GM21737 (cell line): ENCODE measurements around the gene B3GALT4.

ENCODE experiments used
- ATAC-seq: cut with Tn5 transposase; IDR thresholded peaks from one replicate; pipeline ENCODE4 v1.9.1; 2021; ENCODE audit warnings: mild to moderate bottlenecking, moderate library complexity; ENCODE audit not compliant: unreplicated experiment

Gene B3GALT4

DNA sequence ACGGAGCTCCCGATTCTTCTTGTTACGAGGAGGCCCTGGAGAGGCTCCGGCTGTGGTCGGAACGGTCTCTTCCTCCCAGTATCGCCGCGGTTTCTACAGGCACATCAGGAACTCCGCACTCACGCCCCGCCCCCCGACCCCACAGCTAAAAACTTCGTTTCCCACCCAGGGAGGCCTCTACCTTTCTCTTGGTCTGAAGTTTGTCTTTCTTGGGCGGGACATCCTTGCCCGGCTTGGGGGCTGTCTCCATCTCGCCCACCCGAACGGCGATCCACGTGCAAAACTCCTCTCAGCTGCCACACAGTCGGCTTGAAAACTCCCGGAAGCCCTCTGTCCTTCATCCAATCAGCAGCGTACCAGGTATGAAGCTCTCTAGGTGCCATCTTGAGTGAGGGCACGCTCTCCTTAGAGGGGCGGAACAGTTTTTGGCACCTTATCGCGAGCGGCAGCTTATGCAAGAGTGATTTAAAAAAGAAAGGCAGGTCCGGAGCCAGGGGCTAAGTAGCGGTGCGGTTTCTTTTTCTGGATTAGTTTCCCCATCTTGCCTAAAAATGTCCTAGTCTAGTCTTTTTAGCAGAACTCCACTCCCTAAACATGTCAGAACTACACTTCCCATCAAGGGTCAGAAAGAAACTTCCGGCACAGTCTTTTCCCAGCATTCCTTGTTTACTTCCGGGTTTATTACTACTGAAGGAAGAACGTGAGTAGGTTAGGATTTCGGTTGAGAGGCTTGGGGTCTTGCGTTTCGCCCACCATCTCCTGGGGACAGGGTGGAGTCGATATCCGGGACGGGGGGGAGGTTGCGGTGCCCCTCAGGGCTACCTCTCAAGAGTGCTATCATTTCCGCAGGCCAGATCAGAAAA, 12.2 kb downstream of the B3GALT4 start, which contains the start of the genes PFDN6 and WDR46:
PFDN6 (plus strand) TSS at position 681 of the 863 bp plus-strand sequence. CDS start 256 bp downstream, outside the sequence.
WDR46 (minus strand) TSS at position 319 of the 863 bp plus-strand sequence; CDS start at position 250, 69 bp downstream.
- ATAC-seq = peak; percentile 63

DNA sequence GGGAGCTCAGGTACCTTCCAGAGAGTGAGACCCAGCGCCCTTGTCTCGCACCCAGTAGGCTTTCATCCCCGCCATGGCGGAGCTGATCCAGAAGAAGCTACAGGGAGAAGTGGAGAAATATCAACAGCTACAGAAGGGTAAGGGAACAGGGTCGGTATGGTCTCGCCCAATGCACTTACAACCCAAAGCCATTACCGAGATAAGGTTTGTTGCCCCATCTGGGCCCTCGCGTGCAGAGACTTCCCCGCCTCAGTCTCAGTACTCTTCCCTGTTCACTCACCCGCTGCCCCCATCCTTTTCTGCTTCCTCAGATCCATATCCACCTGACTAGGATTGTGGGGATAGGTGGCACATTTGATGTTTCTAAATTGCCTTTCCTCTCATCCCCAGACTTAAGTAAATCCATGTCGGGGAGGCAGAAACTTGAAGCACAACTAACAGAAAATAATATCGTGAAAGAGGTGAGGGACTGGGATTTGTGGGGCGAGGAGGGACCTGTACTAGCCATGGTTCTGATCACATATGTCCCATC, 12.9 kb downstream of the B3GALT4 start:
- ATAC-seq = no peak

DNA sequence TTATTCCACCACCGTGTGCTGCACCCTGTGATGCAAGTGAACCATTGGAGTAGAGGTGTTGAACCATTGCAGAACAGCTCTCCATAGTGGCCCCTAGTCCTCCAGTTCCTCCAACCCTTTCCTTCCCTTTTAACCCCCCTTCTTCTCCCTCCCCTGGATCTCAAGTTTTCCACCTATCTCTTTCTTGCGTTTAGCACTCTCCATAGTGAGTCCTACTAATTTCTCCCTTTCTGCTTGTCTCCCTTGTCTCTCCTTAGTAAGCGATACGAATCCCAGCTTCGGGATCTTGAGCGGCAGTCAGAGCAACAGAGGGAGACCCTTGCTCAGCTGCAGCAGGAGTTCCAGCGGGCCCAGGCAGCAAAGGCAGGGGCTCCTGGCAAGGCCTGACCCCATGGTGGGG, 13.5 kb downstream of the B3GALT4 start:
- no peak for ATAC-seq

DNA sequence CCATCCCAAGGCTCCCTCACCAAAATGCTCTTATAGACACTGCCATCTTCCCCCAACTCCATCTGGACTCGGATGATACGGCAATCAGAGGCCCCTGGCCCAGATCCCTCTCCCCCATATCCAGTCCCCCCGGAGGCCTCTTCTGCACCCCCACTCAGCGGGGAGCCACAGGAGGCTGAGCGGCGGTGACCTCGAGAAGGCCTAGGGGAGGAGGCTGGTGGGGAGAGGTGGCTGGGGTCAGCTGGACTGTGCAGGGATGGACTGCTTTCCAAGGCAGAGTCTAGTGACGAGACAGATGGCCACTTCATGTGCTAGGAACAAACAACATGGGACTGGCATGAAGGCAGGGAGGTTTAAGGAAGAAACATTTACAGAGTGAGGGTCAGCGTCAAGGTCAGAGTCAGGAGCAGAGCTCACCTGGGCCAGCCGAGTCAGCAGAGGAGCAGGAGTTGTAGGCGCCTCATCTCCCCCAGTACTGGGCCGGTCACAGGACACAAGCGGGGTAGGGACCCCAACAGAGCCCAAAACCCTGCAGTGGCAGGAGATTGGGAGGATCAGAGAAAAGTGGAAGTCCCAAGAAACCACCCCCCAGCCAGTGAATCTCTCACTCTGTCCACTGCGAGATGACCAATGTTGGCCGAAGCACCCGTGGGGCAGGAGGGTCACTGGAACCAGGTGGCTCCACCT, 16.2 kb downstream of the B3GALT4 start:
- ATAC-seq = no peak

DNA sequence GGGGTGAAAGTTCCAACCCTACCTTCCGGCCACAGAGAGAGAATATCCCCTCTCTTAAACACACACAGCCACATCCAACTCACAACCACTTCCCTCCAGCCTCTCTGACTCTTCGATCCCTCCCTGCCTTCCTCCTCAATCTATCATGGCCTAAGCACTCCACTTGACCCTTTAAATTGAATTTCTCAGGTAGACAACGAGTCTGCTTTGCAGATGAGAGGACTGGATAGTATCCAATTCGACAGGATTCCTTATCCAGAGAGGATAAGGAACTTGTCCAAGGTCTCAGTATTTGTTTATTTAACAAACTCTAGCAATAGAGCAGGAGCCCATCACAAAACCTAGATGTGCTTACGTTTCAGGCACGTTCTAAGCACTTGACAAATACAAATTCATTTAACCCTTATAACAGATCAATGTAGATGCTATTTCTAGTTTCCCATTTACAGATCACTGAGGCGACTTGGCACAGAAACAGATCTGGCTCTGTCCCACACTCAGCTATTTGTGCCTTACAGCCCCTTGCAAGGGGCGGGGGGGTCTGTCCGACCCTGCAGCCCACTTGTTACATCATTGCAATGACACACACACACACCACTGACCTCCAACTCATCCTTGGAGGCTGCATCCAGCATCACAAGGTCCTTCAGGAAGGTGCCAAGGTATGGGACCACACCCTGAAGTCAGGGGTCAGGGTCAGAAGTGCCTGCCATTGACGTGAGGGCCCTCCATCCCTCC, 17.3 kb downstream of the B3GALT4 start:
- no peak for ATAC-seq

DNA sequence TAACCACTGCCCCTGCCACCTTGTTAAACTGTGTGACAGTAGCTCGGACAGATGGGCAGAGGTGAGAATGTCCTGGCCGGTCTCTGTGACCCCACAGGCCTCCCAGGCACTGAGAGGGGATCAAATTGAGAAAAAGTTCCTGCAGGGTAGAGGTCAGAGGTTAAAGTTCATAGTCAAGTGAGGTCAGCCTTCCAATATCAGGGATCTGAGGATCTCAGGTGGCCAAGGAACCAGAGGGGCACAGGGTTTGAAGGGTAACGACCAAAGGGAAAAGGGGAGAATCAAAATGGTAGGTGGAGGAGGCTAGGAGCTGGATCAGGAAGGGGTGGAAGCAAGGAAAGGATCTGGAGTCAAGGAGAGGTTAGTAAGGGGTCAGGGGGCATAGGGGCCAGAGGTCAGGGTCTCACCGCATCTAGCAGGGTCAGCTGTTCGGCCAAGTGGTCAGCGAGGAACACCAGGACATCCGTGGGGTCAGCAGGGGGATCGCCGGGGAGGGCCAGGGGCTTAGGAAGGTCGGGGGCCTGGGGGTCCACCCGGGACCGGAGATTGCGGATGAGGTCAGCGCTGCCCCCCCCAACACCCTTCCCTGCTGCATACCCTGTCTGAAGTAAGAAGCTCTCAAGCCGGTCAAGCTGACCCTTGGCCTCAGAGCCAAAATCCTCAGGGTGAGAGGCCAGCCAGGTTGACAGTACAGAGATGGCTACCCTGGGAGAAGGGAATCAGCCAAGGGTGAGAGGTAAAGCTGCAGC, 18.9 kb downstream of the B3GALT4 start:
- no peak for ATAC-seq

DNA sequence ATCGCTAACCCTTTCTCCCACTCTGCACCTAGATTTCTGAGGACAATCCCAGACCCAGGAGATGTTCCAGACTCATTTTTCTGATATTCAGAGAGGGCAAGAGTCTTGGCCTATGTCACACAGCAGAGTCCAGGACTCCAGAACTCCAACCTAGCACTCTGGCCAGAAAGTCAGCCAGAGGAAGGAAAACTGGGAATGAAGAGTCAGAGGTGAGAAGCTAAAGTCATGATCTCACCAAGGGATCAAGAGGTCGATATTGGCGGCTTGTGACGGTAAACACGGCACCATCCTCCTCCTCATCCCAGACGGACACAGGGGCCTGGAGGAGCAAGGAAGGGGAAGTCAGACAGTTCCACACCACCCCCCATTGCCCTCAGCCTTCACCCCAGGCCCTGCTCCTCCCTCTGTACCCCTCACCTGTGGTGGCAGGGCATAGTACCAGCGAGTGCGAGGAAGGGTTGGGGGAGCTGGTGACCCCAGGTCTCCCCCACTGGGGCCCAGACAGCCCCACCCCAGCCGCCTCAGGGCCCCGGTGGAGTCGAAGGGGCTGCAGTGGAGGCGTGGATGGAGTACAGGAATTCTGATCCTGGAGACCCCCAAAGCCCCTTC, 20.0 kb downstream of the B3GALT4 start:
- ATAC-seq = no peak

DNA sequence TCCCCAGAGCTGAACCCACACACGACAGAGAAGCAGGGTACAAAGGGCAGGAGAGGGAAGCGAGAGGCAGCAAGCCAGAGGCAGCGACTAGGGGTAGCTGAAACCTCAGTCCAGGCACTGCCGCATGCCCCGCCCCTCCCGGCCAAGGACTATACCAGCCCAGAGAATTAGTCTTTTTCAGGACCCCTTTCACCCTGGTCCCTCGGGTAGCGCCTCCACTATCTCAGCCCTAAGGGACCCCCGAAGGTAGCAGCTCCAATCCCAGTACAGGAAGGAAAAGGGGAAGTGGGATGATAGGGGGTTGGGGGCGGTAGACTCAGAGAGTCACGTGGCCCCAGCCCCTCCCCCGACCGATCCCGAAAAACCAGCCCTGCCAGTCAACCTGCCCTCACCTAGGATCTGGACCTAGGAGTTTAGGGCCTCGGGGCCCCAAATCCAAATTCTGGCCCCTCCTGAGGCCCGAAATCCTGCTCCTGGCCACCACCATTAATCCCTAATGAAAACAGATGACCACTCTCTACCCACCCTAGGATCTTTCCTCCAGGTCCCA, 20.6 kb downstream of the B3GALT4 start:
- ATAC-seq = no peak

DNA sequence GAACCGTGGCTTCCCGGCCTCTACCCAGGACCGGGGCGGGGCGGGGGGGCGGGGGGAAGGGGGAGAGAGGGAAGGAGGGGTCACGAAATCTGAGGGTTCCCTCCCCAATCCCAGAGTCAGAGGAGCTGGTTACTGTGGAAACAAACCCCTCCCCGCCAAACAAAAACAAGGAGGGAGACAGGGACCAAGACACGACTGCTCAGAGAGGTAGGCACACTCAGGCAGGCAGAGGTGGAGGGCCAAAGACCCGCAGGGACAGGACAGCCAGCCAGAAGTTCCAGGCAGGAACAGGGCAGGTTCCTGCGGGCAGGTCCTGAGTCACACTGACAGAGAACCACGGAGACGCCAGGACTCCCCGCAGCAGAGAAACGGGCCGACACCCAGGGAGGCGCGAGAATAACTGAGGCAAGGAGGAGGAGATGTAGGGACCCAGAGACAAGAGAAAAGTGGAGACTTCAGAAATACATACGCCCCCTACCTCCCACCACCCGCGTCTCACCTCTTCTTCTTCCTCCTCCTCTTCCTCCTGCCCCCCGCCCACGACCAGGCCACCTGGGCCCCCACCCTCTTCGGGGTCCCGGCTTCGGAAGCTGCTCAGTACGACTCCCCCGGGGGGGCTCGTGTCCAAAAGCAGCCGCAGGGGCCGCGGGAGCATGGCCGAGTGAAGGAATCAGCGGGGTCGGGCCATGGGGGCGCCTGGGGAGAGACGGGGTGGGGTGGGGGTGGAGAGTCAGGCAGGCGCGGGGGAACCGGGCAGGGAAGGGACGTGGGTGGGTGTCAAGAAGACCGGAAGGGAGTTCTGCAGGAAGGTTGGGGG, 21.2 kb downstream of the B3GALT4 start:
- no peak for ATAC-seq

DNA sequence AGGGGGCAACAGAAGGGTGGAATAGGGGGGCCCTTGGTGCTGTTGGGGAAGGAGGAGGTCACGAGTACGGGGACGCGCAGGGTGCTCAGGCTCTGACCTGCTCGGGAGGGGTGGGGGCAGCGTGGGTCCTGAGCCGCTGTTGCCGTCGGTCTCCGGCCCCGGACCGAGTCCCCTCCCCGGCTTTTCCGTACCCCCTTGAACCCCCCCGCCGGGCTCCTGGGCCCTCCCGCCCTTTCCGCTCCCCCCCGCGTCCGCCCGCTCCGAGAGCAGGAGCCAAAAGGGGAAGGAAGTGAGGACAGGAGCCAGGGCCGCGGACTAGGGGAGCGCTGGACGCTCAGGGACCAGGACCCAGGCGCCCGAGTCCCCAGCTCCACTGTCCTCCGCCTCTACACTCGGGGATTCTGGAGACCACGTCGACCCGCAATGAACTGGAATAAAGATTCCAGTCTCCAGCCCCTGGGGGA, 21.9 kb downstream of the B3GALT4 start, which contains the start of gene RGL2:
RGL2 (minus strand) TSS at position 170 of the 464 bp plus-strand sequence. CDS start 332 bp downstream, outside the sequence.
- ATAC-seq = peak; percentile 22

DNA sequence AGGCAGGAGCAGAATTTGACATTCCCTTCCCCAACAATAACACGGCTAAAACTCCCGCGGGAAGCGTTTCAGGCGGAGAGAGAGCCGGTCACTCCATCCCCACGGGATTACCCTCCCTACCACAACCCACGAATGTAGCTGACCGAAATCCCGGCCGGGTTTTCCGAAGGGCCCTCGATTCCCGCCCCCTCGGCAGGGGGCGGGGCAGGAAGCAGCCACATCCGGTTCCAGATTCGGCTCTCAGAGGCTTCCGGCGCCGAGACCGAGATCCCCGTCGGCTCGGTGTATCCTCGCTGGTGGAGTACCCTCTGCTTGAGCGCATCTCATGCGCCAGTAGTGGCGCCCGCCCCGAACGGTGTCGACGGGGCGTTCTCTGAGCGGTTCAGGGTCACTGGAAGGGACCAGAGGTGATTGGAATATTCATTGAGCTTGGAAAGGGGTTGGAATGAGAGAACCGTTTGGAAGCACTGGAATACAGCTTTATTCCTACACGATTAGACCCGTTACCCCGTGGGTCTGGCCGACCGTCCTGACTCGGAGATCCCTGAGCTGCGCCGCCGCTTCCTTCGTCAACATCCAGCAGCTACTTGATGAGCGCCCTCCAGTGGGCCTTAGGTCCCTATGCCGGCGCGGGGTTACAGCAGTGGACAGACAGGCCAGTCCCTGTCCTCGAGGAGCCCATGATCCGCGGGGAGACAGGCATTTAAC, 22.5 kb downstream of the B3GALT4 start:
- ATAC-seq = peak; percentile 60

DNA sequence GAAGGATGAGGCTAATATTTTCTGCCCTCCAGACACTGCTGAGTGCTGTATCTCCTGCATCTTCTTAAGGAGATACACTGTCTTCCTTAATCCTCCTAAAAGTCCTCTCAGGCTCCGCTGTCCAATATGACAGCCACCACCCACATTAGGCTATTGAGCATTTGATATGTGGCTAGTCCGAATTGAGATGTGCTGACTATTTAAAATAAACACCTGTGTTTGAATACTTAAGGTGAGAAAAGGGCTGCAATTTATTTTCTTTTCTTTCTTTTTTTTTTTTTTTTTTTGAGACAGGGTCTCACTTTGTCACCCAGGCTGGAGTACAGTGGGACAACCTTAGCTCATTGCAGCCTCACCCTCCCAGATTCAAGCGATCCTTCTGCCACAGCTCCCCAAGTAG, 25.0 kb downstream of the B3GALT4 start:
- no peak for ATAC-seq

DNA sequence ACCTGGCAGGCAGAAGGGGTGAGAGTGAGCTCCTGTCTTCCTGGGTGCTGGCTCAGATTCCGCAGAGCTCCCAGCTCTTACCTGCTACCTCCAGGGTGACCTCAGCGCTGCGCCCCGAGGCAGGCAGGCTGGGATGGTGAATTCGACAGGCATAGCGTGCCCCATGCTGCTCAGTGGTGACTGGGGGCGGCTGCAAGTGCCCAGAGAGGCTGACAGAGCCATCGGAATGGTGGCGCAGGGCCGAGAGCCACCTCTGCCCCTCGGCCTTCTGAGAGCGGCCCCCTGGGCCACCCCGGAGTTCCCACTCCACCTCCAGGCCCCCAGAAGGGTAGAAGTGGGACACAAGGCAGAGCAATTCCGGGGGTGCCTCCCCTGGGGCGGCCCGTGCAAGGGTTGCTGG, 27.3 kb downstream of the B3GALT4 start:
- ATAC-seq = no peak

DNA sequence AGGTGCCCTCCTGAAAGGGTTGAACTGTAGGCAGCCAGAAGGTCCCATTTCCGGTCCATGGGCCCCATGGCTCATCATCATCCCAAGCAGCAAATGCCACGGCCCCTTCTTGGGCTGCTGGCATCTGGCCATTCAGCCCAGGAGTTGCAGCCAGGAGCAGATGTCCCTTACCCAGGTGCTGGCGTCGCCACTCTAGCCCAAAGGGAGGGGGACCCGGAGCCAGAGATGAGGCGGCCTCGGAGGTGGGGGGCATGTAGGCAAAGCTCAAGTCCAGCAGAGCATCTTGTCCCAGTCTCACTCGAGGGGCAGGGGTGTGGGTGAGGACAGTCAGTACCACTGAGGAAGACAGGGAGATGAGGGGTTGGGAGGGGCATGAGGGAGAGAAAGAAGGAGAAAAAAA, 28.1 kb downstream of the B3GALT4 start:
- ATAC-seq = no peak

DNA sequence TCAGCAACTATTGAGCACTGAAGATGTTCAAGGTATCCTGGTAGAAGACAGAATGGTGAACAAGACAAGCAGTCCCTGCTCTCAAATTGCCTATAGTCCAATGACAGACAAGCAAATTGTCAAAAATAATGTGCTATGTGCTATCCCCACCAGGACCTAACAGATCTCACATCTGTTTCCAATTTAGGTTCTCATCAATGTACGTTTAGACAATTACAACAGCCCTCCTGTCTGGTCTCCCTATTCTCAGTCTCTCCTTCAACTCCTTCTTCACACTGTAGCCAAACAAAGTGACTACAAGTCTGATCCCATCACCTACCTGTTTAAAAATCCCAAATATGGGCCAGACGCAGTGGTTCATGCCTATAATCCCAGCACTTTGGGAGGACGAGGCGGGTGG, 29.4 kb downstream of the B3GALT4 start:
- ATAC-seq = no peak

DNA sequence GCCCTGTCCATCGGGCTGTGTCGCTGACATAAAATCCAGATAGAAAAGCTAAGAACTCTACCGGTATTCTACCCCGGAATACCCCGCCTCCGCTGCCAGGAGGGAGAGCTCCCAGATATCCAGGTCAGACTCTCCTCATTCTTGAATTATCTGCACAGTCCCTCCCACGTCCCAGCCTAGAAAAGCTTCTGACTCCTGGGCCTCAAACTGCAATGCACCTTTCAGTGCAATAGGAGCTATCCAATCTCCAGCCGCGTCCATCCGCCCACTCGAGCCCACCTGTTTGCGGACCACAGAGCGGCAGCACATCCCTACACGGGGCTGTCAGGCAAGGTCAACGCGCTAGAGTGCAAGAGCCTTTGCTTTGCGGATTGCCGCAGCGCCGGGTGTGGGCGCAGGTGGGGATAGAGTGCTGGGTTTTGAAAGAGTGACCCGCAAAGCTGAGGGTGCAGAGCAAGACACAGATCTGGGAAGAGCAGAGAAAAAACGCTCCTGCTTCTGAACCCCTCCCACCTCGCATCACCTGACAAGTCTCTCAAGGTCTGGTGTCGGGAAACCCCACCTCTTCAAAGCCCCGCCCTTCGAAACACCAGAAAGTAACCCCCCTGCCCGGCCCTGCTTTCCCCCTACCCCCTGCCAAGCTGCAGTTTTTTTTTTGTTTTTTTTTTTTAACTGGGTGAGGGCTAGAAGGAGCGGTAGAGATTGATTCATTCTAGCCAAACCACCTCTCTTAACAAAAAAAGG, 35.6 kb downstream of the B3GALT4 start:
- no peak for ATAC-seq

DNA sequence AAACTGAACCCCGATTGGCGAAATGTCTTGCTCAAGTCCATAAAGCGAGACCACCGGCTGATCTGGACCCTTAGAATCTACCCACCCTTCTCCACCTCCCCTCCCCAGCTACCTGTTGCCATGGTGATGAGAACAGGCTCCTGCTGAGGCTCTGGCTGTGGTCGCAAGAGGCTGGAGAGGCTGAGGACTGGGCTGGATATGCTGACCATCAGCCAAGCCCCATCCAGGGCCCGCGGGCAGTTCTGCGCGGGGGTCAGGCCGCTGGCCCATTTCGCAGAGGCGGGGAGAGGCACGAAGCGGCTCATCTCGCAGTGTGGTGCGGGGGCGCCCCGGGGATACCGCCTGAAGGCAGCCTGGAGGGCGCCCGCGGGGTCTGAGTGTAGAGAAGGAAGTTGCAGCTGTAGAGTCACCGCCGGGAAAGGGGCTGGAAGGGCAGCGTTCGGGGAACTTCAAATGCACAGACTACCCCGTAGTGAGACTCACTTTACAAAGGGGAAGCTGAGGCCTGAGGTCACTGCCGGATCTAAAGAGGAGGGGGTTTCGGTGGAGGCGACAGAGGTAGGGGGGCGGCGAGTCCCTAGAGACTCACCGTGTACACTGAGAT, 36.3 kb downstream of the B3GALT4 start:
- ATAC-seq = peak; percentile 3
